SK-N-SH (cell line): ENCODE results near the gene HOXA10. TPM values are rescaled to one million over a fixed set of nuclear protein-coding genes. Genes with fewer than 3 reads are reported as not detected.
A peak's percentile ranks its signal among the peaks of the same experiment; 100 is the strongest.

Experiments used
- CTCF ChIA-PET: fragments of 300-600, 350-600 bp; formaldehyde crosslinking; extraction: SDS; loops from one replicate; lab custom pipeline; 2021; lab: Yijun Ruan, JAX
- POLR2A ChIA-PET: fragments of 350-600 bp; sonication (Branson Sonifier 250); formaldehyde crosslinking; extraction: SDS; loops from one replicate; lab custom pipeline; 2020; ENCODE audit warnings: antibody characterized with exemption, inconsistent platforms; lab: Yijun Ruan, JAX
- DNase-seq: peaks from one replicate; pipeline ENCODE4 v3.0.0; 2012
- H2AFZ ChIP-seq: fragments of 200-600 bp; sonication (generic); 2 replicates; pipeline ENCODE4 v1.8.1; 2016; ENCODE audit warnings: antibody characterized with exemption, mild to moderate bottlenecking, low read depth
- H3F3A ChIP-seq: fragments of 200-600 bp; sonication (generic); replicated peaks from 2 replicates; pipeline ENCODE3; 2016; ENCODE audit warnings: antibody characterized with exemption, mild to moderate bottlenecking; ENCODE audit not compliant: insufficient read depth
- H3K27ac ChIP-seq, 2 experiments: fragments of 200-500 bp in 1 of 2; fragments of 200-600 bp in 1 of 2; sonication (Bioruptor generic) in 1 of 2; sonication (generic), shearing (Covaris generic) in 1 of 2; 2 replicates each; pipeline versions ENCODE4 v1.5.1 to v1.6.1; 2014 to 2016; ENCODE audit warnings: low read depth in 2 of 2, inconsistent platforms in 1 of 2, low read length in 1 of 2, mild to moderate bottlenecking in 1 of 2, mixed read lengths in 1 of 2
- H3K27me3 ChIP-seq: fragments of 200-600 bp; sonication (generic), shearing (Covaris generic); 2 replicates; pipeline ENCODE4 v1.6.1; 2016; ENCODE audit warnings: mixed run types; ENCODE audit not compliant: insufficient read depth
- H3K36me3 ChIP-seq, 2 experiments: fragments of 200-500 bp in 1 of 2; fragments of 200-600 bp in 1 of 2; sonication (Bioruptor generic) in 1 of 2; sonication (generic) in 1 of 2; replicated peaks in 1 of 2; 2 replicates each; pipeline versions ENCODE3 to v1.5.1; 2014 to 2016; ENCODE audit warnings: low read length in 1 of 2, mild to moderate bottlenecking in 1 of 2; ENCODE audit not compliant: insufficient read depth in 2 of 2, control insufficient read depth in 1 of 2
- H3K4me1 ChIP-seq, 2 experiments: fragments of 200-500 bp in 1 of 2; fragments of 200-600 bp in 1 of 2; sonication (Bioruptor generic) in 1 of 2; sonication (generic), shearing (Covaris generic) in 1 of 2; 2 replicates each; pipeline versions ENCODE4 v1.5.1 to v1.6.1; 2014 to 2016; ENCODE audit warnings: low read depth in 1 of 2, low read length in 1 of 2, mixed run types in 1 of 2; ENCODE audit not compliant: insufficient read depth in 2 of 2, control insufficient read depth in 1 of 2
- H3K4me2 ChIP-seq: fragments of 200-600 bp; sonication (generic), shearing (Covaris generic); 2 replicates; pipeline ENCODE4 v1.6.1; 2017; ENCODE audit warnings: mixed run types
- H3K4me3 ChIP-seq, 2 experiments: fragments of 200-500 bp in 1 of 2; fragments of 200-600 bp in 1 of 2; sonication (Bioruptor generic) in 1 of 2; sonication (generic), shearing (Covaris generic) in 1 of 2; 2 replicates each; pipeline versions ENCODE4 v1.5.1 to v1.8.1; 2014 to 2016; ENCODE audit warnings: low read depth in 2 of 2, inconsistent platforms in 1 of 2, low read length in 1 of 2, mild to moderate bottlenecking in 1 of 2, mixed read lengths in 1 of 2, moderate library complexity in 1 of 2
- H3K79me2 ChIP-seq: fragments of 200-600 bp; sonication (generic); 2 replicates; pipeline ENCODE4 v1.8.1; 2017; ENCODE audit warnings: mild to moderate bottlenecking; ENCODE audit not compliant: insufficient read depth
- H3K9ac ChIP-seq: fragments of 200-600 bp; sonication (generic); 2 replicates; pipeline ENCODE4 v1.6.1; 2017; ENCODE audit warnings: mixed run types
- H3K9me2 ChIP-seq: fragments of 200-600 bp; sonication (generic); 2 replicates; pipeline ENCODE4 v1.6.1; 2017; ENCODE audit warnings: mixed run types
- H3K9me3 ChIP-seq: fragments of 200-600 bp; sonication (generic); 2 replicates; pipeline ENCODE4 v1.6.1; 2017; ENCODE audit warnings: mixed run types, mild to moderate bottlenecking, moderate library complexity
- H4K20me1 ChIP-seq: fragments of 200-600 bp; sonication (generic); 2 replicates; pipeline ENCODE4 v1.6.1; 2017; ENCODE audit warnings: mild to moderate bottlenecking, mixed run types; ENCODE audit not compliant: insufficient read depth
- CHD2 ChIP-seq: fragments of 150-350 bp; IDR thresholded peaks from 2 replicates; pipeline ENCODE4 v1.6.1; 2018; ENCODE audit warnings: low read length; ENCODE audit not compliant: partially characterized antibody
- ELF1 ChIP-seq: IDR thresholded peaks from 2 replicates; pipeline ENCODE4 v1.4.0; 2012
- FOSL2 ChIP-seq: IDR thresholded peaks from 2 replicates; pipeline ENCODE4 v1.4.0; 2012; ENCODE audit warnings: low read depth, mild to moderate bottlenecking, moderate library complexity, borderline replicate concordance
- FOXM1 ChIP-seq: IDR thresholded peaks from 2 replicates; pipeline ENCODE4 v1.4.0; 2012; ENCODE audit warnings: low read depth, mild to moderate bottlenecking
- GATA2 ChIP-seq: sonication (generic); formaldehyde crosslinking; IDR thresholded peaks from 2 replicates; pipeline ENCODE4 v1.5.0; 2020; ENCODE audit warnings: mild to moderate bottlenecking, missing genetic modification reagents
- MEF2A ChIP-seq: IDR thresholded peaks from 2 replicates; pipeline ENCODE4 v1.4.0; 2012; ENCODE audit warnings: low read depth, borderline replicate concordance
- NFIC ChIP-seq: IDR thresholded peaks from 2 replicates; pipeline ENCODE4 v1.4.0; 2012; ENCODE audit warnings: borderline replicate concordance
- NRF1 ChIP-seq: IDR thresholded peaks from 2 replicates; pipeline ENCODE4 v1.6.1; 2012; ENCODE audit warnings: low read depth, mild to moderate bottlenecking, low read length
- PBX3 ChIP-seq: IDR thresholded peaks from 2 replicates; pipeline ENCODE4; 2012
- RAD21 ChIP-seq: IDR thresholded peaks from 2 replicates; pipeline ENCODE4 v1.6.1; 2012; ENCODE audit warnings: mild to moderate bottlenecking, low read length
- RCOR1 ChIP-seq: fragments of 150-350 bp; IDR thresholded peaks from 2 replicates; pipeline ENCODE4 v1.6.1; 2017; ENCODE audit warnings: antibody characterized with exemption, low read length
- RXRA ChIP-seq: IDR thresholded peaks from 2 replicates; pipeline ENCODE4 v1.4.0; 2012; ENCODE audit warnings: low read depth, mild to moderate bottlenecking, borderline replicate concordance
- SIN3A ChIP-seq: IDR thresholded peaks from 2 replicates; pipeline ENCODE4 v1.6.1; 2012; ENCODE audit warnings: low read depth, mild to moderate bottlenecking, low read length, moderate library complexity, borderline replicate concordance
- SMC3 ChIP-seq: IDR thresholded peaks from 2 replicates; pipeline ENCODE4 v1.6.1; 2012; ENCODE audit warnings: low read depth, low read length, improper control_type of control experiment
- TEAD4 ChIP-seq: IDR thresholded peaks from 2 replicates; pipeline ENCODE4 v1.4.0; 2012; ENCODE audit warnings: mild to moderate bottlenecking, borderline replicate concordance; ENCODE audit not compliant: insufficient read depth
- USF1 ChIP-seq: IDR thresholded peaks from 2 replicates; pipeline ENCODE4 v1.4.0; 2012; ENCODE audit warnings: low read depth, borderline replicate concordance
- YY1 ChIP-seq: IDR thresholded peaks from 2 replicates; pipeline ENCODE4 v1.4.0; 2012; ENCODE audit warnings: low read depth, mild to moderate bottlenecking
- WGBS: methylation state at CpG from one replicate; pipeline ENCODE4 v1.1.6; 2017; ENCODE audit warnings: low lambda C conversion rate; 5-methylcytosine and 5-hydroxymethylcytosine counted together
- polyA plus RNA-seq, 3 experiments: library from polyadenylated mRNA; depleted of rRNA; stranded (reverse); fragments of >200 nt; gene quantifications; 2 replicates each; pipeline ENCODE4 v1.2.3, GENCODE V29; 2012
- TF ChIP-seq, protein P1 (sequence below): IDR thresholded peaks from 2 replicates; pipeline ENCODE4 v1.4.0; 2012; ENCODE audit warnings: low read depth
- TF ChIP-seq, protein P2 (sequence below): fragments of 200-600 bp; sonication (generic); IDR thresholded peaks from 2 replicates; pipeline ENCODE4 v1.6.1; 2017; ENCODE audit warnings: antibody characterized with exemption, mild to moderate bottlenecking, moderate library complexity
- TF ChIP-seq, protein P3 (sequence below): IDR thresholded peaks from 2 replicates; pipeline ENCODE4 v1.6.1; 2012; ENCODE audit warnings: mild to moderate bottlenecking, low read depth, low read length, moderate library complexity

The HOXA10 gene
- polyA plus RNA-seq, 1 of the 3 experiments (the other 2 are of a cell fraction), result not detected

GRCh38 chr7:27160546-27161213 lies 13.4 kb downstream of the HOXA10 start:
- H3K9me2 ChIP-seq, result no peaks in the 10 kb centered on the region
- TF ChIP-seq FOSL2, result no peak
- peak; percentile 87 for TF ChIP-seq TEAD4
- peak; percentile 94 for TF ChIP-seq RAD21
- no peak for TF ChIP-seq NFIC
- no peak for TF ChIP-seq USF1
- peak; percentile 59; the same call in 1 of the 2 replicates for TF ChIP-seq RCOR1
- TF ChIP-seq, protein P1, sequence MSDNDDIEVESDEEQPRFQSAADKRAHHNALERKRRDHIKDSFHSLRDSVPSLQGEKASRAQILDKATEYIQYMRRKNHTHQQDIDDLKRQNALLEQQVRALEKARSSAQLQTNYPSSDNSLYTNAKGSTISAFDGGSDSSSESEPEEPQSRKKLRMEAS, result 0 out of 2 replicates have a peak, but pooled peaks have one; percentile 28
- TF ChIP-seq, protein P2, sequence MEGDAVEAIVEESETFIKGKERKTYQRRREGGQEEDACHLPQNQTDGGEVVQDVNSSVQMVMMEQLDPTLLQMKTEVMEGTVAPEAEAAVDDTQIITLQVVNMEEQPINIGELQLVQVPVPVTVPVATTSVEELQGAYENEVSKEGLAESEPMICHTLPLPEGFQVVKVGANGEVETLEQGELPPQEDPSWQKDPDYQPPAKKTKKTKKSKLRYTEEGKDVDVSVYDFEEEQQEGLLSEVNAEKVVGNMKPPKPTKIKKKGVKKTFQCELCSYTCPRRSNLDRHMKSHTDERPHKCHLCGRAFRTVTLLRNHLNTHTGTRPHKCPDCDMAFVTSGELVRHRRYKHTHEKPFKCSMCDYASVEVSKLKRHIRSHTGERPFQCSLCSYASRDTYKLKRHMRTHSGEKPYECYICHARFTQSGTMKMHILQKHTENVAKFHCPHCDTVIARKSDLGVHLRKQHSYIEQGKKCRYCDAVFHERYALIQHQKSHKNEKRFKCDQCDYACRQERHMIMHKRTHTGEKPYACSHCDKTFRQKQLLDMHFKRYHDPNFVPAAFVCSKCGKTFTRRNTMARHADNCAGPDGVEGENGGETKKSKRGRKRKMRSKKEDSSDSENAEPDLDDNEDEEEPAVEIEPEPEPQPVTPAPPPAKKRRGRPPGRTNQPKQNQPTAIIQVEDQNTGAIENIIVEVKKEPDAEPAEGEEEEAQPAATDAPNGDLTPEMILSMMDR, result peak; percentile 99
- no peak for TF ChIP-seq SIN3A
- TF ChIP-seq MEF2A, result no peak
- no peak for TF ChIP-seq RXRA
- TF ChIP-seq YY1, result peak; percentile 94
- TF ChIP-seq SMC3, result peak; percentile 90
- TF ChIP-seq, all 33 proteins: peak for 7
- peaks cover 10% of the 10 kb centered on the region for H3F3A ChIP-seq
- H3K79me2 ChIP-seq, result no peaks in the 10 kb centered on the region
- H3K4me2 ChIP-seq, result peak overlapping the region; percentile 97
- H3K9me3 ChIP-seq, result no peaks in the 10 kb centered on the region
- H3K27ac ChIP-seq, result no peak overlapping the region
- WGBS, result 4% methylated on average over 36 of the region's 54 CpGs
- peak; percentile 96 for DNase-seq
- H2AFZ ChIP-seq, result peak overlapping the region; percentile 99
- no peaks in the 10 kb centered on the region for H4K20me1 ChIP-seq
- peaks cover 0 to 8% of the 10 kb centered on the region in 2 experiments; a peak in 1 of 4 replicates for H3K4me1 ChIP-seq
- ChIA-PET POLR2A (interaction anchor here (1.3 kb wide), 1 partner anchor 11 kb away, joined by 3 read pairs; no protein-coding TSS in a partner anchor), CTCF (interaction anchor here (0.6 to 12.1 kb wide), 74 partner anchors 13 to 1281 kb away, joined by 3 to 270 read pairs (median 4); partner anchors contain the start of genes HIBADH, HOXA10, HOXA11 and HOXA3)
- no peaks in the 10 kb centered on the region for H3K36me3 ChIP-seq
- peaks cover 91% of the 10 kb centered on the region for H3K27me3 ChIP-seq
- H3K4me3 ChIP-seq, result peak overlapping the region; percentile 39 to 70
- no peak overlapping the region for H3K9ac ChIP-seq

DNA sequence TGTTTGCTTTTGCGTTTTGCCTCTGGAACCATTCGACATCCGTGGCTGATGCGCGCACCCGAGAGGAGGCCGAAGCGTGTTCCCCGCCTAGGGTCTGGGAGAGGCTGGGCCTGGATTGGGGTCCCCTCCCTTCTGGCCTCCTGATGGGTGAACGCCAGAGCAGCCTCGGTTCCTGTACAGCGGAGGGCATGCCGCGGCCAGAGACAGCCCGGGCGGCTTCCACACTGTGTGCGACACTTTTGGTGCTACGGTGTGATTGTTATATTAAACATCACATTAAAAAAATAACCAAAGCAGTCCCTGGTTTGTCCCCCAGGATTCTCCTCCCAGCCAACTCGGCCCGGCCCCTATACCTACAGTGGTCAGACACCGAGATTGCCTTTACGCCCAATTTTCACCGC lies 14.0 kb downstream of the HOXA10 start:
- H3K79me2 ChIP-seq, result no peaks in the 10 kb centered on the region
- peaks cover 91% of the 10 kb centered on the region for H3K27me3 ChIP-seq
- peaks cover 10% of the 10 kb centered on the region for H3F3A ChIP-seq
- no peaks in the 10 kb centered on the region for H4K20me1 ChIP-seq
- peak overlapping the region; percentile 97 for H3K4me2 ChIP-seq
- peak overlapping the region; percentile 99 for H2AFZ ChIP-seq
- CTCF ChIA-PET, result interaction anchor here (0.6 to 12.1 kb wide), 38 partner anchors 12 to 1281 kb away, joined by 3 to 270 read pairs (median 6); partner anchors contain the start of genes HOXA10, HOXA11, HOXA3 and HOXA5
- H3K9me3 ChIP-seq, result no peaks in the 10 kb centered on the region
- 82% methylated on average over 20 of the region's 23 CpGs for WGBS
- no peaks in the 10 kb centered on the region for H3K9me2 ChIP-seq
- H3K27ac ChIP-seq, result no peak overlapping the region
- DNase-seq, result no peak
- peak overlapping the region; percentile 39 to 70; a peak in 3 of 4 replicates for H3K4me3 ChIP-seq
- H3K4me1 ChIP-seq, result peaks cover 0 to 8% of the 10 kb centered on the region in 2 experiments; a peak in 1 of 4 replicates
- no peaks in the 10 kb centered on the region for H3K36me3 ChIP-seq
- no peak overlapping the region for H3K9ac ChIP-seq
- POLR2A ChIA-PET, result interaction anchor here (1.3 kb wide), 1 partner anchor 10 kb away, joined by 3 read pairs; no protein-coding TSS in a partner anchor
- TF ChIP-seq NRF1 (no peak), PBX3 (no peak), FOXM1 (no peak), CHD2 (no peak), GATA2 (no peak), ELF1 (no peak), MEF2A (no peak), TEAD4 (no peak)
- TF ChIP-seq, protein P3, sequence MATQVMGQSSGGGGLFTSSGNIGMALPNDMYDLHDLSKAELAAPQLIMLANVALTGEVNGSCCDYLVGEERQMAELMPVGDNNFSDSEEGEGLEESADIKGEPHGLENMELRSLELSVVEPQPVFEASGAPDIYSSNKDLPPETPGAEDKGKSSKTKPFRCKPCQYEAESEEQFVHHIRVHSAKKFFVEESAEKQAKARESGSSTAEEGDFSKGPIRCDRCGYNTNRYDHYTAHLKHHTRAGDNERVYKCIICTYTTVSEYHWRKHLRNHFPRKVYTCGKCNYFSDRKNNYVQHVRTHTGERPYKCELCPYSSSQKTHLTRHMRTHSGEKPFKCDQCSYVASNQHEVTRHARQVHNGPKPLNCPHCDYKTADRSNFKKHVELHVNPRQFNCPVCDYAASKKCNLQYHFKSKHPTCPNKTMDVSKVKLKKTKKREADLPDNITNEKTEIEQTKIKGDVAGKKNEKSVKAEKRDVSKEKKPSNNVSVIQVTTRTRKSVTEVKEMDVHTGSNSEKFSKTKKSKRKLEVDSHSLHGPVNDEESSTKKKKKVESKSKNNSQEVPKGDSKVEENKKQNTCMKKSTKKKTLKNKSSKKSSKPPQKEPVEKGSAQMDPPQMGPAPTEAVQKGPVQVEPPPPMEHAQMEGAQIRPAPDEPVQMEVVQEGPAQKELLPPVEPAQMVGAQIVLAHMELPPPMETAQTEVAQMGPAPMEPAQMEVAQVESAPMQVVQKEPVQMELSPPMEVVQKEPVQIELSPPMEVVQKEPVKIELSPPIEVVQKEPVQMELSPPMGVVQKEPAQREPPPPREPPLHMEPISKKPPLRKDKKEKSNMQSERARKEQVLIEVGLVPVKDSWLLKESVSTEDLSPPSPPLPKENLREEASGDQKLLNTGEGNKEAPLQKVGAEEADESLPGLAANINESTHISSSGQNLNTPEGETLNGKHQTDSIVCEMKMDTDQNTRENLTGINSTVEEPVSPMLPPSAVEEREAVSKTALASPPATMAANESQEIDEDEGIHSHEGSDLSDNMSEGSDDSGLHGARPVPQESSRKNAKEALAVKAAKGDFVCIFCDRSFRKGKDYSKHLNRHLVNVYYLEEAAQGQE, result no peak
